WTC11 (cell line): Measurements from ENCODE around the gene BRD1.

Source experiments
- CTCF ChIP-seq: fragments of 200-600 bp; IDR thresholded peaks from 2 replicates; pipeline ENCODE4 v1.8.0; 2022; ENCODE audit warnings: antibody characterized with exemption
- MAX ChIP-seq: sonication (generic); formaldehyde crosslinking; IDR thresholded peaks from 2 replicates; pipeline ENCODE4 v1.8.0; 2022; ENCODE audit warnings: mild to moderate bottlenecking, missing genetic modification reagents
- NFE2L1 ChIP-seq: sonication (generic); formaldehyde crosslinking; IDR thresholded peaks from 2 replicates; pipeline ENCODE4 v1.8.1; 2023; ENCODE audit warnings: missing genetic modification reagents
- SP1 ChIP-seq: sonication (generic); formaldehyde crosslinking; conservative IDR thresholded peaks from 2 replicates; pipeline ENCODE4 v1.8.1; 2022; ENCODE audit warnings: missing genetic modification reagents
- ZBTB43 ChIP-seq: sonication (generic); formaldehyde crosslinking; IDR thresholded peaks from 2 replicates; pipeline ENCODE4 v1.8.1; 2023; ENCODE audit warnings: mild to moderate bottlenecking, missing genetic modification reagents
- TF ChIP-seq, protein P1 (sequence below): sonication (generic); formaldehyde crosslinking; conservative IDR thresholded peaks from 2 replicates; pipeline ENCODE4 v1.8.1; 2023; ENCODE audit warnings: mild to moderate bottlenecking, low read depth, missing genetic modification reagents, moderate library complexity
- TF ChIP-seq, protein P2 (sequence below): sonication (generic); formaldehyde crosslinking; IDR thresholded peaks from 2 replicates; pipeline ENCODE4 v1.8.0; 2022; ENCODE audit warnings: mild to moderate bottlenecking, missing genetic modification reagents

DNA sequence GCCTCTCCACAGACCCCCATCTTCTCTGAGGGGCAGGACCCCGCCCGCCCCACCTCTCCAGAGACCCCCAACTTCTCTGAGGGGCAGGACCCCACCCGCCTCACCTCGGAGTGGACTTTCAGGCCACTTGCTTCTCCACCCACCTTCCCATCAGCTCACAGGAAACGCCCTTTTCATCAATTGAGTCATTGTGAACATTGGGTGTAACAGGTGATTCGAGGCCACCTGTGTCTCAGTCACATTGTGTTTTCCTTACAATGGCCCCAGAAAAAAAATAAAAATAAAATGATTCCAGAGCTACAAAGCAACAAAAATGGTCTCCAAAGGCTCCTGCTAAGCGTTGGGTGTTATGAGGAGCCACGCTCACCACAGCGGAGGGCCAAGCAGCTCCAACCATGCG, 36.0 kb downstream of the BRD1 start:
- no peak for TF ChIP-seq CTCF
- TF ChIP-seq MAX (CRISPR knock-in tag), result no peak
- TF ChIP-seq SP1, result no peak
- no peak for TF ChIP-seq ZBTB43 (CRISPR knock-in tag)
- TF ChIP-seq, protein P1, sequence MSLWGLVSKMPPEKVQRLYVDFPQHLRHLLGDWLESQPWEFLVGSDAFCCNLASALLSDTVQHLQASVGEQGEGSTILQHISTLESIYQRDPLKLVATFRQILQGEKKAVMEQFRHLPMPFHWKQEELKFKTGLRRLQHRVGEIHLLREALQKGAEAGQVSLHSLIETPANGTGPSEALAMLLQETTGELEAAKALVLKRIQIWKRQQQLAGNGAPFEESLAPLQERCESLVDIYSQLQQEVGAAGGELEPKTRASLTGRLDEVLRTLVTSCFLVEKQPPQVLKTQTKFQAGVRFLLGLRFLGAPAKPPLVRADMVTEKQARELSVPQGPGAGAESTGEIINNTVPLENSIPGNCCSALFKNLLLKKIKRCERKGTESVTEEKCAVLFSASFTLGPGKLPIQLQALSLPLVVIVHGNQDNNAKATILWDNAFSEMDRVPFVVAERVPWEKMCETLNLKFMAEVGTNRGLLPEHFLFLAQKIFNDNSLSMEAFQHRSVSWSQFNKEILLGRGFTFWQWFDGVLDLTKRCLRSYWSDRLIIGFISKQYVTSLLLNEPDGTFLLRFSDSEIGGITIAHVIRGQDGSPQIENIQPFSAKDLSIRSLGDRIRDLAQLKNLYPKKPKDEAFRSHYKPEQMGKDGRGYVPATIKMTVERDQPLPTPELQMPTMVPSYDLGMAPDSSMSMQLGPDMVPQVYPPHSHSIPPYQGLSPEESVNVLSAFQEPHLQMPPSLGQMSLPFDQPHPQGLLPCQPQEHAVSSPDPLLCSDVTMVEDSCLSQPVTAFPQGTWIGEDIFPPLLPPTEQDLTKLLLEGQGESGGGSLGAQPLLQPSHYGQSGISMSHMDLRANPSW, result no peak
- TF ChIP-seq NFE2L1 (CRISPR knock-in tag), result no peak
- TF ChIP-seq, protein P2, sequence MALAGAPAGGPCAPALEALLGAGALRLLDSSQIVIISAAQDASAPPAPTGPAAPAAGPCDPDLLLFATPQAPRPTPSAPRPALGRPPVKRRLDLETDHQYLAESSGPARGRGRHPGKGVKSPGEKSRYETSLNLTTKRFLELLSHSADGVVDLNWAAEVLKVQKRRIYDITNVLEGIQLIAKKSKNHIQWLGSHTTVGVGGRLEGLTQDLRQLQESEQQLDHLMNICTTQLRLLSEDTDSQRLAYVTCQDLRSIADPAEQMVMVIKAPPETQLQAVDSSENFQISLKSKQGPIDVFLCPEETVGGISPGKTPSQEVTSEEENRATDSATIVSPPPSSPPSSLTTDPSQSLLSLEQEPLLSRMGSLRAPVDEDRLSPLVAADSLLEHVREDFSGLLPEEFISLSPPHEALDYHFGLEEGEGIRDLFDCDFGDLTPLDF (CRISPR knock-in tag), result no peak
